ENCODE data around the gene BRMS1L.
A peak's percentile ranks its signal among the peaks of the same experiment; 100 is the strongest.

- TF ChIP-seq CTCF (optimal IDR thresholded peaks at IDR 0.05 in 1 of 3, IDR thresholded peaks at IDR 0.05 in 1 of 3, conservative IDR thresholded peaks at IDR 0.05 in 1 of 3; ENCODE audit: extremely low read depth in 1 of 3, insufficient read depth in 2 of 3, low read length in 3 of 3) = peak; percentile 55 to 62 (median 56)
- TF ChIP-seq EZH2 (IDR thresholded peaks at IDR 0.05; ENCODE audit: low read length) = no peak
These were observed 57.6 kb downstream of the BRMS1L start for GRCh38 chr14:35883677-35884293.
